ENCODE results near the gene SV2B. TPM values are rescaled to one million over a fixed set of nuclear protein-coding genes. Genes with fewer than 3 reads are reported as not detected.
"Not testable (repeated sequence)": the region's sequence is repeated elsewhere in the genome, so short reads cannot be mapped to it uniquely, and the experiment has no call there.

SV2B gene
- total RNA-seq, 2 donors from 2014 or later: 6.5 to 8.8 TPM

- Histone ChIP-seq H3K4me3 (ENCODE audit: low read length) (no peak overlapping the region), H3K9me3 (ENCODE audit: control insufficient read depth, low read length) (no peaks in the 10 kb centered on the region), H3K27me3 (ENCODE audit: control insufficient read depth, insufficient read depth, low read length, poor library complexity, severe bottlenecking) (peaks cover 12% of the 10 kb centered on the region), H3K27ac (ENCODE audit: low read depth, low read length) (no peak overlapping the region), H3K4me1 (ENCODE audit: control insufficient read depth, insufficient read depth, low read length) (no peaks in the 10 kb centered on the region), H3K9ac (ENCODE audit: extremely low read depth, low read length, poor library complexity, severe bottlenecking) (no peak overlapping the region), H3K36me3 (ENCODE audit: control insufficient read depth, insufficient read depth, low read length) (no peaks in the 10 kb centered on the region)
- Mint-ChIP-seq H3K4me1 (no peaks in the 10 kb centered on the region), H3K27ac (no peak overlapping the region), H3K27me3 (ENCODE audit: insufficient read depth) (peaks cover 9% of the 10 kb centered on the region), H3K9me3 (no peaks in the 10 kb centered on the region), H3K4me3 (no peak overlapping the region), H3K36me3 (ENCODE audit: low read depth) (no peaks in the 10 kb centered on the region)
- DNase-seq: no peak
- no peak for TF ChIP-seq CTCF (conservative IDR thresholded peaks at IDR 0.05)
Measured at GRCh38 chr15:91077029-91077428, 23.0 kb upstream of the SV2B start.

GRCh38 chr15:91093866-91094265 is 6.2 kb upstream of the SV2B start:
- Mint-ChIP-seq H3K9me3 (peaks cover 12% of the 10 kb centered on the region), H3K27me3 (ENCODE audit: insufficient read depth) (peaks cover 65% of the 10 kb centered on the region)
- not testable (repeated sequence) for H3K4me1 Mint-ChIP-seq; DNase-seq; H3K27ac ChIP-seq (ENCODE audit: low read depth, low read length); H3K9ac ChIP-seq (ENCODE audit: extremely low read depth, low read length, poor library complexity, severe bottlenecking); H3K4me1 ChIP-seq (ENCODE audit: control insufficient read depth, insufficient read depth, low read length); H3K4me3 Mint-ChIP-seq; H3K36me3 Mint-ChIP-seq (ENCODE audit: low read depth); H3K27ac Mint-ChIP-seq; H3K4me3 ChIP-seq (ENCODE audit: low read length); H3K36me3 ChIP-seq (ENCODE audit: control insufficient read depth, insufficient read depth, low read length); H3K9me3 ChIP-seq (ENCODE audit: control insufficient read depth, low read length)
- H3K27me3 ChIP-seq (ENCODE audit: control insufficient read depth, insufficient read depth, low read length, poor library complexity, severe bottlenecking): peaks cover 56% of the 10 kb centered on the region
- 90% methylated on average over 3 of the region's 4 CpGs; no CpG with 5 or more reads in 1 of the 2 experiments for WGBS, 2 experiments (ENCODE audit: insufficient coverage in 1 of 2, insufficient read length in 1 of 2)

- DNase-seq: no peak
- Mint-ChIP-seq H3K4me1 (peaks cover 18% of the 10 kb centered on the region), H3K36me3 (ENCODE audit: low read depth) (no peaks in the 10 kb centered on the region), H3K9me3 (peaks cover 7% of the 10 kb centered on the region), H3K27me3 (ENCODE audit: insufficient read depth) (peaks cover 86% of the 10 kb centered on the region), H3K27ac (no peak overlapping the region), H3K4me3 (no peak overlapping the region)
- no peak overlapping the region for H3K4me3 ChIP-seq (ENCODE audit: low read length)
- no peak for TF ChIP-seq CTCF (conservative IDR thresholded peaks at IDR 0.05)
- H3K27me3 ChIP-seq (ENCODE audit: control insufficient read depth, insufficient read depth, low read length, poor library complexity, severe bottlenecking): peaks cover 88% of the 10 kb centered on the region
- H3K4me1 ChIP-seq (ENCODE audit: control insufficient read depth, insufficient read depth, low read length): peaks cover 6% of the 10 kb centered on the region
- H3K27ac ChIP-seq (ENCODE audit: low read depth, low read length): no peak overlapping the region
- WGBS, 2 experiments (ENCODE audit: insufficient coverage in 1 of 2, insufficient read length in 1 of 2): 91 to 94% methylated on average over 4 to 6 of the region's 6 CpGs
- H3K9ac ChIP-seq (ENCODE audit: extremely low read depth, low read length, poor library complexity, severe bottlenecking): no peak overlapping the region
- no peaks in the 10 kb centered on the region for H3K36me3 ChIP-seq (ENCODE audit: control insufficient read depth, insufficient read depth, low read length)
- peaks cover 9% of the 10 kb centered on the region for H3K9me3 ChIP-seq (ENCODE audit: control insufficient read depth, low read length)
Measured at GRCh38 chr15:91098451-91098850, 1.6 kb upstream of the SV2B start.

- peak; percentile 59 for TF ChIP-seq CTCF (conservative IDR thresholded peaks at IDR 0.05)
- Histone ChIP-seq H3K27me3 (ENCODE audit: control insufficient read depth, insufficient read depth, low read length, poor library complexity, severe bottlenecking) (peaks cover 98% of the 10 kb centered on the region), H3K27ac (ENCODE audit: low read depth, low read length) (no peak overlapping the region), H3K9me3 (ENCODE audit: control insufficient read depth, low read length) (peaks cover 7% of the 10 kb centered on the region), H3K9ac (ENCODE audit: extremely low read depth, low read length, poor library complexity, severe bottlenecking) (no peak overlapping the region), H3K36me3 (ENCODE audit: control insufficient read depth, insufficient read depth, low read length) (no peaks in the 10 kb centered on the region), H3K4me1 (ENCODE audit: control insufficient read depth, insufficient read depth, low read length) (peaks cover 6% of the 10 kb centered on the region), H3K4me3 (ENCODE audit: low read length) (peak overlapping the region; percentile 79)
- Mint-ChIP-seq H3K9me3 (no peaks in the 10 kb centered on the region), H3K36me3 (ENCODE audit: low read depth) (no peaks in the 10 kb centered on the region), H3K4me1 (peaks cover 18% of the 10 kb centered on the region), H3K4me3 (peak overlapping the region; percentile 55), H3K27ac (no peak overlapping the region), H3K27me3 (ENCODE audit: insufficient read depth) (peaks cover 91% of the 10 kb centered on the region)
- peak; percentile 79 for DNase-seq
- 5 to 9% methylated on average over 12 to 22 of the region's 22 CpGs for WGBS, 2 experiments (ENCODE audit: insufficient coverage in 1 of 2, insufficient read length in 1 of 2)
Measured at GRCh38 chr15:91099616-91099994, 452 bp upstream of the SV2B start.
